ENCODE results near the gene FBN1. TPM values are rescaled to one million over a fixed set of nuclear protein-coding genes. Genes with fewer than 3 reads are reported as not detected.

The FBN1 gene
- total RNA-seq, 1 donor, result 1,556 TPM

- Histone ChIP-seq H3K4me1 (ENCODE audit: insufficient read depth, low read length) (peaks cover 66% of the 10 kb centered on the region), H3K27me3 (ENCODE audit: insufficient read depth, low read length) (no peaks in the 10 kb centered on the region)
- TF ChIP-seq, protein P1, sequence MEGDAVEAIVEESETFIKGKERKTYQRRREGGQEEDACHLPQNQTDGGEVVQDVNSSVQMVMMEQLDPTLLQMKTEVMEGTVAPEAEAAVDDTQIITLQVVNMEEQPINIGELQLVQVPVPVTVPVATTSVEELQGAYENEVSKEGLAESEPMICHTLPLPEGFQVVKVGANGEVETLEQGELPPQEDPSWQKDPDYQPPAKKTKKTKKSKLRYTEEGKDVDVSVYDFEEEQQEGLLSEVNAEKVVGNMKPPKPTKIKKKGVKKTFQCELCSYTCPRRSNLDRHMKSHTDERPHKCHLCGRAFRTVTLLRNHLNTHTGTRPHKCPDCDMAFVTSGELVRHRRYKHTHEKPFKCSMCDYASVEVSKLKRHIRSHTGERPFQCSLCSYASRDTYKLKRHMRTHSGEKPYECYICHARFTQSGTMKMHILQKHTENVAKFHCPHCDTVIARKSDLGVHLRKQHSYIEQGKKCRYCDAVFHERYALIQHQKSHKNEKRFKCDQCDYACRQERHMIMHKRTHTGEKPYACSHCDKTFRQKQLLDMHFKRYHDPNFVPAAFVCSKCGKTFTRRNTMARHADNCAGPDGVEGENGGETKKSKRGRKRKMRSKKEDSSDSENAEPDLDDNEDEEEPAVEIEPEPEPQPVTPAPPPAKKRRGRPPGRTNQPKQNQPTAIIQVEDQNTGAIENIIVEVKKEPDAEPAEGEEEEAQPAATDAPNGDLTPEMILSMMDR (IDR thresholded peaks at IDR 0.05; ENCODE audit: extremely low read depth, low read depth, low read length), result no peak
These were observed 26.7 kb upstream of the FBN1 start for GRCh38 chr15:48672206-48672605.

DNA sequence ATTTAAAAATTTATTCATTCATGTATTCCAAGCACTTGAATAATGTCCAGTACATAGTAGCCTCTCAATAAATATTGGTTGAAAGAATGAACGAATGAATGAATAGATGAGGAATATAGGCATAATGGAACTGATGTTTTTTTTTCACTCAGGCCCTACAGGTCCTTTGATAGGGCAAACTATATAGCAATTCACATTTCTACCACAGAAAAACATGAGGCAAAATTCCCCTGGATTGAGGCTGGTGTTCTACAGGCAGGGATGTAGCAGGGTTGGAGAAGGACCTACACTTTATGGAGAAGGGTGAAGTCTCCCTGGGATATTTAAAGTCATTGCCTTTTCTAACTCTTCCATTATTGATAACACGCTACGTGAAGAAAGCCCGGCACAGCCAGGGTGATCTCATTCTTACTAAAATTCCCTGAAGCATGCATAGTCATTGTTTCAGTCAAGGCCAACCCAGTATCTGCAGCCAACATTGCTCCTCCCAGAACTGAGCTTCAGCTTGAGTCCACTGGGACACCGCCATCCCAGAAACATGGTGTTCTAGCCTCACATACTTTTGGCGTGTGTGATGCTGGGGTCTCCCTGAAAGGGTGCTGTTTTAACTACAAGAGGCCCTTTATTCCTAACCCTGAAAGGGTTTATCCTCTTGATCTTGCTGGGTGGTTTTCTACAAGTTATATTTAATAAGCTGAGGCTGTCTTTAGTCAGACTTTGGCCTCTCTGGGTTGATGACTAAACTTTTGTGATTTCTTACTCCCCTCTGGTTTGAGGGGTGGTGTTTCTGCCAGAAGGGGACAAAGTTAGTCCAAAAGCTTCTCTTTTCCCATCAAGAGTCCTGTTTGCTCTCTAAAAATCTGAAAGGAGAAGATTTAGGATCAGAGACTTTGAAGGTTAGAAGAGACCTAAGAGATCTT is 25.9 kb upstream of the FBN1 start:
- Histone ChIP-seq H4K20me1 (ENCODE audit: insufficient read depth, low read length) (no peaks in the 10 kb centered on the region), H3K27me3 (ENCODE audit: insufficient read depth, low read length) (no peaks in the 10 kb centered on the region), H3K9me3 (ENCODE audit: low read depth, low read length) (no peaks in the 10 kb centered on the region), H2AFZ (ENCODE audit: low read length) (peak overlapping the region; percentile 70), H3K4me1 (ENCODE audit: insufficient read depth, low read length) (peaks cover 68% of the 10 kb centered on the region), H3K4me3 (ENCODE audit: insufficient read depth, low read length) (no peak overlapping the region), H3K36me3 (ENCODE audit: insufficient read depth, low read length) (no peaks in the 10 kb centered on the region), H3K27ac (ENCODE audit: low read depth, low read length) (peak overlapping the region; percentile 95), H3K79me2 (ENCODE audit: insufficient read depth, low read length) (no peaks in the 10 kb centered on the region), H3K4me2 (ENCODE audit: insufficient read depth, low read length) (peak overlapping the region; percentile 41)
- TF ChIP-seq, protein P1 (IDR thresholded peaks at IDR 0.05; ENCODE audit: extremely low read depth, low read depth, low read length), result no peak
- peak; percentile 71 for DNase-seq (ENCODE audit: insufficient read length, low spot score, missing footprints)

More at GRCh38 chr15:48672206-48672605, 26.7 kb upstream of the FBN1 start:
- no peaks in the 10 kb centered on the region for H3K9me3 ChIP-seq (ENCODE audit: low read depth, low read length)
- H2AFZ ChIP-seq (ENCODE audit: low read length), result no peak overlapping the region
- H3K36me3 ChIP-seq (ENCODE audit: insufficient read depth, low read length), result no peaks in the 10 kb centered on the region
- H3K79me2 ChIP-seq (ENCODE audit: insufficient read depth, low read length), result no peaks in the 10 kb centered on the region
- peak overlapping the region; percentile 41 for H3K4me2 ChIP-seq (ENCODE audit: insufficient read depth, low read length)
- H4K20me1 ChIP-seq (ENCODE audit: insufficient read depth, low read length), result no peaks in the 10 kb centered on the region
- H3K4me3 ChIP-seq (ENCODE audit: insufficient read depth, low read length), result no peak overlapping the region
- DNase-seq (ENCODE audit: insufficient read length, low spot score, missing footprints), result no peak
- H3K27ac ChIP-seq (ENCODE audit: low read depth, low read length), result peak overlapping the region; percentile 95

DNA sequence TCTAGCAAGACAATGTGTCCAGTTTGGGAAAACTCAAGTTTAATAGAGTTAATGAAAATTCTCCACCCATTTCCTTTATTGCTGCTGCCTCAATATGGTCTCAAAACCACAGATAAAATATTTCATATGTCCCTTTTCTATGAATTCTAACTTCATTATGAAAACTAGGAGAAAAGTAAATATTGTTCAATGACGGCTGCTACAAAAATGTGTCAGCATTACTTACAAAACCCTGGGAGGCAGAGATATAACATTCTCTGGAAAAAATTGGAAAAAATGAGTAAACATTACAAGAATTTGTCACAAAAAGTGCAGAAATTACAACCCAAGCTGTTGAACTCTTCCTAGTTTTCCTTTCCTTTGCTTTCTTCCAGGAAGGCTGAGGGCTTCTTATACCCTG is 22.2 kb upstream of the FBN1 start:
- peak overlapping the region; percentile 61 for H2AFZ ChIP-seq (ENCODE audit: low read length)
- H3K4me2 ChIP-seq (ENCODE audit: insufficient read depth, low read length), result peak overlapping the region; percentile 63
- TF ChIP-seq, protein P1 (IDR thresholded peaks at IDR 0.05; ENCODE audit: extremely low read depth, low read depth, low read length), result no peak

GRCh38 chr15:48664436-48664835 is 18.9 kb upstream of the FBN1 start:
- Histone ChIP-seq H4K20me1 (ENCODE audit: insufficient read depth, low read length) (no peaks in the 10 kb centered on the region), H3K4me2 (ENCODE audit: insufficient read depth, low read length) (no peak overlapping the region), H3K27ac (ENCODE audit: low read depth, low read length) (no peak overlapping the region), H3K36me3 (ENCODE audit: insufficient read depth, low read length) (no peaks in the 10 kb centered on the region), H3K4me3 (ENCODE audit: insufficient read depth, low read length) (no peak overlapping the region), H3K27me3 (ENCODE audit: insufficient read depth, low read length) (no peaks in the 10 kb centered on the region), H2AFZ (ENCODE audit: low read length) (no peak overlapping the region), H3K79me2 (ENCODE audit: insufficient read depth, low read length) (no peaks in the 10 kb centered on the region), H3K9me3 (ENCODE audit: low read depth, low read length) (no peaks in the 10 kb centered on the region), H3K4me1 (ENCODE audit: insufficient read depth, low read length) (peaks cover 15% of the 10 kb centered on the region)
- no peak for DNase-seq (ENCODE audit: insufficient read length, low spot score, missing footprints)
- TF ChIP-seq, protein P1 (IDR thresholded peaks at IDR 0.05; ENCODE audit: extremely low read depth, low read depth, low read length), result no peak

More for the DNA sequence above, 22.2 kb upstream of the FBN1 start:
- Histone ChIP-seq H3K4me1 (ENCODE audit: insufficient read depth, low read length) (peaks cover 37% of the 10 kb centered on the region), H3K36me3 (ENCODE audit: insufficient read depth, low read length) (no peaks in the 10 kb centered on the region), H3K27ac (ENCODE audit: low read depth, low read length) (peak overlapping the region; percentile 87), H3K9me3 (ENCODE audit: low read depth, low read length) (no peaks in the 10 kb centered on the region), H4K20me1 (ENCODE audit: insufficient read depth, low read length) (no peaks in the 10 kb centered on the region), H3K79me2 (ENCODE audit: insufficient read depth, low read length) (no peaks in the 10 kb centered on the region), H3K27me3 (ENCODE audit: insufficient read depth, low read length) (no peaks in the 10 kb centered on the region), H3K4me3 (ENCODE audit: insufficient read depth, low read length) (no peak overlapping the region)
- DNase-seq (ENCODE audit: insufficient read length, low spot score, missing footprints), result peak; percentile 38
